Measurements from ENCODE around the gene BSND. TPM values are rescaled to one million over a fixed set of nuclear protein-coding genes. Genes with fewer than 3 reads are reported as not detected.

Gene BSND
- total RNA-seq, 4 donors from 2014 or later, result not detected

- Histone ChIP-seq H3K27ac (no peak overlapping the region), H3K9me3 (no peaks in the 10 kb centered on the region), H3K36me3 (no peaks in the 10 kb centered on the region), H3K4me3 (no peak overlapping the region), H3K27me3 (peaks cover under 1% of the 10 kb centered on the region), H3K4me1 (peaks cover 0 to 10% (median 0%) of the 10 kb centered on the region in 3 donors)
- no peak for TF ChIP-seq POLR2A (IDR thresholded peaks at IDR 0.05)
- TF ChIP-seq CTCF (IDR thresholded peaks at IDR 0.05), result no peak
- 71 to 79% methylated on average over 4 to 5 of the region's 13 CpGs for WGBS, 2 donors (ENCODE audit: low coverage in 1 of 2)
- ATAC-seq, result no peak
Observed at GRCh38 chr1:54989968-54990810, 8.5 kb upstream of the BSND start.

GRCh38 chr1:54990916-54991315 lies 7.8 kb upstream of the BSND start:
- no peak for ATAC-seq

GRCh38 chr1:54991939-54992338 lies 6.8 kb upstream of the BSND start:
- ATAC-seq, result no peak
- H3K36me3 ChIP-seq, result no peaks in the 10 kb centered on the region
- H3K9me3 ChIP-seq, result no peaks in the 10 kb centered on the region
- WGBS, 2 donors (ENCODE audit: low coverage in 1 of 2), result 43 to 74% methylated on average over 5 to 6 of the region's 12 CpGs
- peaks cover 0 to 19% (median 2%) of the 10 kb centered on the region in 3 donors for H3K4me1 ChIP-seq
- no peak for TF ChIP-seq EP300 (IDR thresholded peaks at IDR 0.05)
- no peak for TF ChIP-seq POLR2AphosphoS5 (IDR thresholded peaks at IDR 0.05)
- TF ChIP-seq CTCF (IDR thresholded peaks at IDR 0.05), result no peak
- TF ChIP-seq POLR2A (IDR thresholded peaks at IDR 0.05), result no peak
- H3K27me3 ChIP-seq, result peaks cover 18% of the 10 kb centered on the region
- no peak overlapping the region for H3K27ac ChIP-seq
- no peak overlapping the region for H3K4me3 ChIP-seq

More at GRCh38 chr1:54990916-54991315, 7.8 kb upstream of the BSND start:
- Histone ChIP-seq H3K27ac (no peak overlapping the region), H3K4me3 (no peak overlapping the region), H3K4me1 (peaks cover 0 to 10% (median 0%) of the 10 kb centered on the region in 3 donors), H3K27me3 (peaks cover 8% of the 10 kb centered on the region), H3K36me3 (no peaks in the 10 kb centered on the region), H3K9me3 (no peaks in the 10 kb centered on the region)
- no peak for TF ChIP-seq POLR2AphosphoS5 (IDR thresholded peaks at IDR 0.05)
- WGBS, 2 donors (ENCODE audit: low coverage in 1 of 2), result 30% methylated on average over 2 of the region's 4 CpGs; no CpG with 5 or more reads in 1 of the 2 donors

GRCh38 chr1:54993140-54993539 lies 5.6 kb upstream of the BSND start:
- no peak overlapping the region for H3K27ac ChIP-seq
- TF ChIP-seq CTCF (IDR thresholded peaks at IDR 0.05), result no peak
- no peak for TF ChIP-seq POLR2A (IDR thresholded peaks at IDR 0.05)
- TF ChIP-seq EP300 (IDR thresholded peaks at IDR 0.05), result no peak
- TF ChIP-seq POLR2AphosphoS5 (IDR thresholded peaks at IDR 0.05), result no peak
- no peak for ATAC-seq
- H3K4me1 ChIP-seq, result peaks cover 0 to 22% (median 4%) of the 10 kb centered on the region in 3 donors
- H3K27me3 ChIP-seq, result peaks cover 30% of the 10 kb centered on the region
- no peaks in the 10 kb centered on the region for H3K36me3 ChIP-seq
- no peak overlapping the region for H3K4me3 ChIP-seq
- 90% methylated on average over 3 of the region's 6 CpGs; no CpG with 5 or more reads in 1 of the 2 donors for WGBS, 2 donors (ENCODE audit: low coverage in 1 of 2)
- H3K9me3 ChIP-seq, result no peaks in the 10 kb centered on the region

- H3K4me1 ChIP-seq, result peaks cover 0 to 21% (median 4%) of the 10 kb centered on the region in 3 donors
- no peak for TF ChIP-seq EP300 (IDR thresholded peaks at IDR 0.05)
- H3K27ac ChIP-seq, result no peak overlapping the region
- H3K36me3 ChIP-seq, result no peaks in the 10 kb centered on the region
- no peak overlapping the region for H3K4me3 ChIP-seq
- 53 to 93% methylated on average over 3 of the region's 6 CpGs for WGBS, 2 donors (ENCODE audit: low coverage in 1 of 2)
- H3K9me3 ChIP-seq, result no peaks in the 10 kb centered on the region
- H3K27me3 ChIP-seq, result peaks cover 44% of the 10 kb centered on the region
- no peak for ATAC-seq
Observed at GRCh38 chr1:54994355-54994990, 4.3 kb upstream of the BSND start.
